NK-92 treated with Interleukin-12 subunit alpha and Interleukin-12 subunit beta, amount 100 ng/mL, for 24 hours (cell line): ENCODE data around the gene EGFR.

Experiments
- DNase-seq: peaks from one replicate; lab custom pipeline; 2025; lab: John Stamatoyannopoulos, UW

Gene EGFR

GRCh38 chr7:55063061-55063460 lies 44.2 kb downstream of the EGFR start:
- DNase-seq: no peak

GRCh38 chr7:55063633-55064032 lies 44.8 kb downstream of the EGFR start:
- DNase-seq: no peak

GRCh38 chr7:55065079-55065478 lies 46.3 kb downstream of the EGFR start:
- DNase-seq: no peak

- no peak for DNase-seq
Observed at GRCh38 chr7:55065511-55066229, 46.9 kb downstream of the EGFR start.

GRCh38 chr7:55066524-55066923 lies 47.7 kb downstream of the EGFR start:
- DNase-seq: no peak

GRCh38 chr7:55066938-55067337 lies 48.1 kb downstream of the EGFR start:
- DNase-seq: no peak

- no peak for DNase-seq
Observed at GRCh38 chr7:55067748-55068147, 48.9 kb downstream of the EGFR start.

- DNase-seq: no peak
Observed at GRCh38 chr7:55069271-55069792, 50.5 kb downstream of the EGFR start.

GRCh38 chr7:55070271-55070743 lies 51.5 kb downstream of the EGFR start:
- DNase-seq: no peak

- no peak for DNase-seq
Observed at GRCh38 chr7:55070854-55071253, 52.0 kb downstream of the EGFR start.

- DNase-seq: no peak
Observed at GRCh38 chr7:55071411-55072175, 52.8 kb downstream of the EGFR start.

GRCh38 chr7:55072251-55072650 lies 53.4 kb downstream of the EGFR start:
- no peak for DNase-seq

- no peak for DNase-seq
Observed at GRCh38 chr7:55073051-55073511, 54.3 kb downstream of the EGFR start.

GRCh38 chr7:55073976-55074528 lies 55.2 kb downstream of the EGFR start:
- DNase-seq: no peak

- DNase-seq: no peak
Observed at GRCh38 chr7:55075464-55076021, 56.7 kb downstream of the EGFR start.

- no peak for DNase-seq
Observed at GRCh38 chr7:55077561-55078410, 59.0 kb downstream of the EGFR start.

GRCh38 chr7:55078465-55079372 lies 59.9 kb downstream of the EGFR start:
- DNase-seq: no peak

GRCh38 chr7:55080000-55080623 lies 61.3 kb downstream of the EGFR start:
- DNase-seq: no peak

GRCh38 chr7:55081068-55081467 lies 62.3 kb downstream of the EGFR start:
- DNase-seq: no peak
